HepG2 (cell line): ENCODE measurements around the gene IPO5. TPM values are rescaled to one million over a fixed set of nuclear protein-coding genes. Genes with fewer than 3 reads are reported as not detected.

ENCODE experiments used
- ATAC-seq: fragments of 200-7000 bp; cut with Tn5 transposase; 3 replicates; pipeline ENCODE4 v1.9.1; 2020; ENCODE audit warnings: mild to moderate bottlenecking, moderate library complexity
- BruUV-seq: library from RNA; stranded (reverse); fragments of 400-500 nt; replicated peaks from 2 replicates; lab custom pipeline; 2021; lab: Mats Ljungman, UMichigan
- CTCF ChIA-PET: fragments of 300-600 bp; formaldehyde crosslinking; extraction: SDS; loops from one replicate; lab custom pipeline; 2021; ENCODE audit warnings: low total read pairs, inconsistent platforms, low intra/inter-chr PET ratio; lab: Yijun Ruan, JAX
- POLR2A ChIA-PET: fragments of 350-600 bp; sonication (Branson Sonifier 250); formaldehyde crosslinking; loops from one replicate; lab custom pipeline; 2020; ENCODE audit warnings: antibody characterized with exemption, inconsistent platforms; lab: Yijun Ruan, JAX
- DNase-seq: peaks from one replicate; pipeline ENCODE4 v3.0.0-alpha.2; 2015; ENCODE audit warnings: low spot score
- FAIRE-seq: peaks from 3 replicates; lab custom pipeline; 2011; peaks lifted over from hg19 to GRCh38; lab: Jason Lieb, UNC
- H2AFZ ChIP-seq: one replicate; pipeline ENCODE4 v1.6.1; 2011; ENCODE audit warnings: low read length, inconsistent platforms
- H3K27ac ChIP-seq: fragments of 300-600 bp; 3 replicates; pipeline ENCODE4 v1.8.0; 2011; ENCODE audit warnings: mixed run types, mild to moderate bottlenecking, mixed read lengths, low read length, inconsistent platforms; ENCODE audit not compliant: insufficient read depth; ENCODE audit errors: extremely low read length
- H3K27me3 ChIP-seq, 2 experiments: fragments of 200-600 bp in 1 of 2; 2 replicates in 1 of 2; 3 replicates in 1 of 2; pipeline versions ENCODE4 v1.6.0 to v1.8.0; 2011; ENCODE audit warnings: low read length in 2 of 2, mild to moderate bottlenecking in 2 of 2, moderate library complexity in 2 of 2, inconsistent platforms in 1 of 2; ENCODE audit not compliant: insufficient read depth in 2 of 2, control insufficient read depth in 1 of 2
- H3K36me3 ChIP-seq, 2 experiments: fragments of 200-600 bp in 1 of 2; replicated peaks in 1 of 2; 2 replicates in 1 of 2; 3 replicates in 1 of 2; pipeline versions ENCODE4 v1.5.1 to v1.8.0; 2011; ENCODE audit warnings: low read length in 2 of 2, inconsistent platforms in 1 of 2; ENCODE audit not compliant: insufficient read depth in 2 of 2, control insufficient read depth in 1 of 2
- H3K4me1 ChIP-seq: 2 replicates; pipeline ENCODE4 v1.5.1; 2012; ENCODE audit warnings: low read length, inconsistent platforms; ENCODE audit not compliant: insufficient read depth
- H3K4me2 ChIP-seq: 2 replicates; pipeline ENCODE4 v1.6.0; 2011; ENCODE audit warnings: low read depth, low read length, inconsistent platforms
- H3K4me3 ChIP-seq, 3 experiments: fragments of 200-600 bp in 1 of 3; sonication (generic), shearing (Covaris generic) in 1 of 3; replicated peaks in 1 of 3; 2 replicates each; pipeline ENCODE4 v1.5.1; 2011 to 2016; ENCODE audit warnings: low read length in 3 of 3, inconsistent platforms in 2 of 3, low read depth in 2 of 3, mild to moderate bottlenecking in 2 of 3, control low read depth in 1 of 3, mixed read lengths in 1 of 3; ENCODE audit not compliant: insufficient read depth in 1 of 3
- H3K79me2 ChIP-seq: one replicate; pipeline ENCODE4 v1.6.1; 2011; ENCODE audit warnings: low read length, inconsistent platforms; ENCODE audit not compliant: insufficient read depth
- H3K9ac ChIP-seq: 2 replicates; pipeline ENCODE4 v1.6.0; 2011; ENCODE audit warnings: mild to moderate bottlenecking, low read depth, low read length, inconsistent platforms; ENCODE audit not compliant: insufficient read depth
- H3K9me3 ChIP-seq: 2 replicates; pipeline ENCODE4 v1.5.1; 2012; ENCODE audit warnings: mild to moderate bottlenecking, low read length
- H4K20me1 ChIP-seq: 2 replicates; pipeline ENCODE4 v1.6.0; 2011; ENCODE audit warnings: inconsistent platforms, mild to moderate bottlenecking, low read length, moderate library complexity; ENCODE audit not compliant: insufficient read depth
- ELF4 ChIP-seq: sonication (generic); formaldehyde crosslinking; IDR thresholded peaks from 2 replicates; pipeline ENCODE4 v1.5.0; 2020; ENCODE audit warnings: missing genetic modification reagents, mild to moderate bottlenecking, moderate library complexity, borderline replicate concordance
- GABPB1 ChIP-seq: IDR thresholded peaks from 2 replicates; pipeline ENCODE4 v1.6.1; 2016; ENCODE audit warnings: mild to moderate bottlenecking, missing genetic modification reagents, moderate library complexity, missing compliant biosample characterization
- HNRNPLL ChIP-seq: fragments of 200-400 bp; formaldehyde crosslinking; IDR thresholded peaks from 2 replicates; pipeline ENCODE4 v1.6.1; 2017; ENCODE audit warnings: mild to moderate bottlenecking, low read depth, low read length; ENCODE audit not compliant: poor library complexity, severe bottlenecking
- HNRNPUL1 ChIP-seq: fragments of 200-400 bp; formaldehyde crosslinking; IDR thresholded peaks from 2 replicates; pipeline ENCODE4 v1.6.1; 2017; ENCODE audit warnings: low read depth, mild to moderate bottlenecking, low read length, moderate library complexity
- MED1 ChIP-seq: sonication (generic); formaldehyde crosslinking; IDR thresholded peaks from 2 replicates; pipeline ENCODE4 v1.4.0; 2020; ENCODE audit warnings: missing genetic modification reagents
- MEF2D ChIP-seq: sonication (generic); formaldehyde crosslinking; IDR thresholded peaks from 2 replicates; pipeline ENCODE4 v1.5.1; 2020; ENCODE audit warnings: mild to moderate bottlenecking, missing genetic modification reagents
- POLR2AphosphoS5 ChIP-seq: IDR thresholded peaks from 2 replicates; pipeline ENCODE4 v1.6.1; 2012; ENCODE audit warnings: low read depth, low read length
- RBAK ChIP-seq: sonication (generic); formaldehyde crosslinking; IDR thresholded peaks from 2 replicates; pipeline ENCODE4 v1.5.1; 2020; ENCODE audit warnings: mild to moderate bottlenecking, missing genetic modification reagents
- ZNF121 ChIP-seq: sonication (generic); formaldehyde crosslinking; IDR thresholded peaks from 2 replicates; pipeline ENCODE4 v1.5.0; 2020; ENCODE audit warnings: mild to moderate bottlenecking, missing genetic modification reagents
- ZNF292 ChIP-seq: sonication (generic); formaldehyde crosslinking; IDR thresholded peaks from 2 replicates; pipeline ENCODE4 v1.8.1; 2022; ENCODE audit warnings: mild to moderate bottlenecking, low read depth, missing genetic modification reagents, borderline replicate concordance
- ZNF670 ChIP-seq: sonication (generic); formaldehyde crosslinking; IDR thresholded peaks from 2 replicates; pipeline ENCODE4 v1.8.0; 2022; ENCODE audit warnings: mild to moderate bottlenecking, missing genetic modification reagents, borderline replicate concordance
- WGBS: methylation state at CpG from one replicate; pipeline ENCODE4 v1.1.6; 2017; ENCODE audit warnings: low lambda C conversion rate; 5-methylcytosine and 5-hydroxymethylcytosine counted together
- in situ Hi-C: cut with HindIII; loops from 2 replicates; pipeline ENCODE4 v1.10.0; 2017; ENCODE audit warnings: low pct_unique_long_range_greater_than_20kb; ENCODE audit not compliant: extremely low pct_ligation_motif_present
- intact Hi-C: fragments of 100-400 bp; cut with micrococcal nuclease; formaldehyde crosslinking; loops from one replicate; pipeline ENCODE4 v1.10.0; 2022; ENCODE audit not compliant: unreplicated experiment
- polyA plus RNA-seq, 8 experiments: library from polyadenylated mRNA; depleted of rRNA in 3 of 8; stranded (reverse) in 7 of 8; unstranded in 1 of 8; fragments of >200 nt; fragmentation: Illumina TruSeq in 4 of 8; extraction: Trizol in 4 of 8; gene quantifications; 2 replicates each; pipeline versions ENCODE4 v1.2.1 to v1.2.3, GENCODE V29; 2011 to 2016; ENCODE audit warnings: low read depth in 4 of 8, missing spikeins in 1 of 8, mixed read lengths in 1 of 8; ENCODE audit not compliant: insufficient read depth in 1 of 8
- total RNA-seq, 5 experiments: library from RNA; depleted of rRNA; stranded (reverse); fragments of >200 nt; fragmentation: Illumina TruSeq; extraction: Trizol; gene quantifications; 2 replicates each; pipeline ENCODE4 v1.2.3, GENCODE V29; 2016; ENCODE audit warnings: low read depth in 1 of 5
- TF ChIP-seq, protein P1 (sequence below): sonication (generic); formaldehyde crosslinking; IDR thresholded peaks from 2 replicates; pipeline ENCODE4 v1.9.0; 2021; ENCODE audit warnings: missing genetic modification reagents, borderline replicate concordance
- TF ChIP-seq, protein P2 (sequence below): sonication (generic); formaldehyde crosslinking; IDR thresholded peaks from 2 replicates; pipeline ENCODE4 v1.4.0; 2020; ENCODE audit warnings: missing genetic modification reagents
- TF ChIP-seq, protein P3 (sequence below): sonication (generic); formaldehyde crosslinking; conservative IDR thresholded peaks from 2 replicates; pipeline ENCODE4 v1.4.0; 2020; ENCODE audit warnings: mild to moderate bottlenecking, missing genetic modification reagents, moderate library complexity

The IPO5 gene
- total and polyA plus RNA-seq, 2 of the 13 experiments (the other 11 are each of a cell fraction or from before 2014, with no cell fraction given), result 155 to 242 TPM

DNA sequence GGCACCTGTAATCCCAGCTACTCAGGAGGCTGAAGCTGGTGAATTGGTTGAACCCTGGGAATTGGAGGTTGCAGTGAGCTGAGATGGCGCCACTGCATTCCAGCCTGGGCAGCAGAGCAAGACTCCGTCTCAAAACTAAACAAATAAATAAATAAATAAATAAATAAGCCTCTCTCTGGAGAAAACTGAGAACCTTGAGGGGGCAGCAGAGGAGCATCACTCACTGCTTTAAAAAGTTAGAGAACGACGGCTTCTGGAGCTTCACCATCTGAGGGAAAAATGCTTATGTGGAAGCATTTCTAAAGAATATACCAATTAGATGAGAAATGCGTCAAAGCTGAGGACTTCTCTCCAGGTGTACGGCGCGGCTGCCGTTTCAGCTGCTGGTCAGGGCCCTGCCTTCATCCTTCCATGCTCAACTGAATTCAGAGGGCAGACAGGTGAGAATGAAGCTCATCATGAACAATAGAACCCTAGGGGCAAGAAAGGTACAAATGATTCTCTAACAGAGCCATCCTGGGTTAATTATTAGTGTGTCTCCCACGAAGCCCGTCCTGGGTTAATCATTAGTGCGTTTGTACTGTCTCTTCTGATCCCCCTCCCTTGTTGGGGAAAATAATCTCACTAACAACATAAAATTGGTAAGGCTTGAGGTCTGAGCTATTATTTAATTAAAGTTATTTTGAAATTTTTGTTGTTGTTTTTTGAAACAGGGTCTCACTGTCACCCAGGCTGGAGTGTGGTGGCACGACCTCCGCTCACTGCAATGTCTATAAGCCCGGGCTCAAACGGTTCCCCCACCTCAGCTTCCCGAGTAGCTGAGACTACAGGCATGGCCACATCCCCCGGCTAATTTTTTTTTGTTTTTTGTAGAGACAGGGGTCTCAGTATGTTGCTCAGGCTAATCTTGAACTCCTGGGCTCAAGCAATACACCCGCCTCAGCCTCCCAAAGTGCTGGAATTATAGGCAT is 80.1 kb downstream of the IPO5 start:
- Histone ChIP-seq H3K79me2 (no peaks in the 10 kb centered on the region), H3K4me1 (peaks cover 72% of the 10 kb centered on the region), H2AFZ (no peak overlapping the region), H3K9ac (peak overlapping the region; percentile 25; the same call in 1 of the 2 replicates), H3K27ac (peak overlapping the region; percentile 63), H3K27me3 (no peaks in the 10 kb centered on the region), H3K4me3 (peak overlapping the region; percentile 43 to 60 (median 48)), H3K9me3 (no peaks in the 10 kb centered on the region), H4K20me1 (no peaks in the 10 kb centered on the region), H3K36me3 (no peaks in the 10 kb centered on the region), H3K4me2 (peak overlapping the region; percentile 95)
- DNase-seq (peak; percentile 85), FAIRE-seq (peak; percentile 95), ATAC-seq (peak; percentile 95)
- BruUV-seq, result TSS peak; percentile 79
- intact Hi-C loops, result loop anchor here (5.0 kb wide), 1 partner anchor 69 kb away; no protein-coding TSS in a partner anchor
- WGBS, result 7% methylated on average over 19 of the region's 19 CpGs
- POLR2A ChIA-PET, result interaction anchor here (1.2 kb wide), 1 partner anchor 108 kb away, joined by 4 read pairs; no protein-coding TSS in a partner anchor
- in situ Hi-C loops, result no loop called here
- CTCF ChIA-PET, result no interaction called here
- TF ChIP-seq, protein P1, sequence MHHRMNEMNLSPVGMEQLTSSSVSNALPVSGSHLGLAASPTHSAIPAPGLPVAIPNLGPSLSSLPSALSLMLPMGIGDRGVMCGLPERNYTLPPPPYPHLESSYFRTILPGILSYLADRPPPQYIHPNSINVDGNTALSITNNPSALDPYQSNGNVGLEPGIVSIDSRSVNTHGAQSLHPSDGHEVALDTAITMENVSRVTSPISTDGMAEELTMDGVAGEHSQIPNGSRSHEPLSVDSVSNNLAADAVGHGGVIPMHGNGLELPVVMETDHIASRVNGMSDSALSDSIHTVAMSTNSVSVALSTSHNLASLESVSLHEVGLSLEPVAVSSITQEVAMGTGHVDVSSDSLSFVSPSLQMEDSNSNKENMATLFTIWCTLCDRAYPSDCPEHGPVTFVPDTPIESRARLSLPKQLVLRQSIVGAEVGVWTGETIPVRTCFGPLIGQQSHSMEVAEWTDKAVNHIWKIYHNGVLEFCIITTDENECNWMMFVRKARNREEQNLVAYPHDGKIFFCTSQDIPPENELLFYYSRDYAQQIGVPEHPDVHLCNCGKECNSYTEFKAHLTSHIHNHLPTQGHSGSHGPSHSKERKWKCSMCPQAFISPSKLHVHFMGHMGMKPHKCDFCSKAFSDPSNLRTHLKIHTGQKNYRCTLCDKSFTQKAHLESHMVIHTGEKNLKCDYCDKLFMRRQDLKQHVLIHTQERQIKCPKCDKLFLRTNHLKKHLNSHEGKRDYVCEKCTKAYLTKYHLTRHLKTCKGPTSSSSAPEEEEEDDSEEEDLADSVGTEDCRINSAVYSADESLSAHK (CRISPR knock-in tag), result no peak
- TF ChIP-seq GABPB1 (CRISPR knock-in tag), result no peak
- peak; percentile 86 for TF ChIP-seq ZNF121 (CRISPR knock-in tag)
- no peak for TF ChIP-seq RBAK (CRISPR knock-in tag)
- peak; percentile 36; the same call in 1 of the 2 replicates for TF ChIP-seq POLR2AphosphoS5
- 0 out of 2 replicates have a peak, but pooled peaks have one; percentile 27 for TF ChIP-seq MEF2D (CRISPR knock-in tag)
- 0 out of 2 replicates have a peak, but pooled peaks have one; percentile 51 for TF ChIP-seq ZNF292
- TF ChIP-seq ZNF670 (CRISPR knock-in tag), result no peak
- TF ChIP-seq ELF4 (CRISPR knock-in tag), result no peak
- TF ChIP-seq HNRNPUL1, result peak; percentile 95
- TF ChIP-seq, protein P2, sequence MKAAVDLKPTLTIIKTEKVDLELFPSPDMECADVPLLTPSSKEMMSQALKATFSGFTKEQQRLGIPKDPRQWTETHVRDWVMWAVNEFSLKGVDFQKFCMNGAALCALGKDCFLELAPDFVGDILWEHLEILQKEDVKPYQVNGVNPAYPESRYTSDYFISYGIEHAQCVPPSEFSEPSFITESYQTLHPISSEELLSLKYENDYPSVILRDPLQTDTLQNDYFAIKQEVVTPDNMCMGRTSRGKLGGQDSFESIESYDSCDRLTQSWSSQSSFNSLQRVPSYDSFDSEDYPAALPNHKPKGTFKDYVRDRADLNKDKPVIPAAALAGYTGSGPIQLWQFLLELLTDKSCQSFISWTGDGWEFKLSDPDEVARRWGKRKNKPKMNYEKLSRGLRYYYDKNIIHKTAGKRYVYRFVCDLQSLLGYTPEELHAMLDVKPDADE, result no peak
- no peak for TF ChIP-seq HNRNPLL
- TF ChIP-seq MED1 (CRISPR knock-in tag), result peak; percentile 51
- TF ChIP-seq, protein P3, sequence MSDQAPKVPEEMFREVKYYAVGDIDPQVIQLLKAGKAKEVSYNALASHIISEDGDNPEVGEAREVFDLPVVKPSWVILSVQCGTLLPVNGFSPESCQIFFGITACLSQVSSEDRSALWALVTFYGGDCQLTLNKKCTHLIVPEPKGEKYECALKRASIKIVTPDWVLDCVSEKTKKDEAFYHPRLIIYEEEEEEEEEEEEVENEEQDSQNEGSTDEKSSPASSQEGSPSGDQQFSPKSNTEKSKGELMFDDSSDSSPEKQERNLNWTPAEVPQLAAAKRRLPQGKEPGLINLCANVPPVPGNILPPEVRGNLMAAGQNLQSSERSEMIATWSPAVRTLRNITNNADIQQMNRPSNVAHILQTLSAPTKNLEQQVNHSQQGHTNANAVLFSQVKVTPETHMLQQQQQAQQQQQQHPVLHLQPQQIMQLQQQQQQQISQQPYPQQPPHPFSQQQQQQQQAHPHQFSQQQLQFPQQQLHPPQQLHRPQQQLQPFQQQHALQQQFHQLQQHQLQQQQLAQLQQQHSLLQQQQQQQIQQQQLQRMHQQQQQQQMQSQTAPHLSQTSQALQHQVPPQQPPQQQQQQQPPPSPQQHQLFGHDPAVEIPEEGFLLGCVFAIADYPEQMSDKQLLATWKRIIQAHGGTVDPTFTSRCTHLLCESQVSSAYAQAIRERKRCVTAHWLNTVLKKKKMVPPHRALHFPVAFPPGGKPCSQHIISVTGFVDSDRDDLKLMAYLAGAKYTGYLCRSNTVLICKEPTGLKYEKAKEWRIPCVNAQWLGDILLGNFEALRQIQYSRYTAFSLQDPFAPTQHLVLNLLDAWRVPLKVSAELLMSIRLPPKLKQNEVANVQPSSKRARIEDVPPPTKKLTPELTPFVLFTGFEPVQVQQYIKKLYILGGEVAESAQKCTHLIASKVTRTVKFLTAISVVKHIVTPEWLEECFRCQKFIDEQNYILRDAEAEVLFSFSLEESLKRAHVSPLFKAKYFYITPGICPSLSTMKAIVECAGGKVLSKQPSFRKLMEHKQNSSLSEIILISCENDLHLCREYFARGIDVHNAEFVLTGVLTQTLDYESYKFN (CRISPR knock-in tag), result peak; percentile 75; the same call in 1 of the 2 replicates
